ENCODE results near the gene ZNF334. TPM values are rescaled to one million over a fixed set of nuclear protein-coding genes. Genes with fewer than 3 reads are reported as not detected.

ZNF334 gene
- total RNA-seq, 4 donors from 2014 or later, result 1.3 to 19.6 (median 5.8) TPM

DNA sequence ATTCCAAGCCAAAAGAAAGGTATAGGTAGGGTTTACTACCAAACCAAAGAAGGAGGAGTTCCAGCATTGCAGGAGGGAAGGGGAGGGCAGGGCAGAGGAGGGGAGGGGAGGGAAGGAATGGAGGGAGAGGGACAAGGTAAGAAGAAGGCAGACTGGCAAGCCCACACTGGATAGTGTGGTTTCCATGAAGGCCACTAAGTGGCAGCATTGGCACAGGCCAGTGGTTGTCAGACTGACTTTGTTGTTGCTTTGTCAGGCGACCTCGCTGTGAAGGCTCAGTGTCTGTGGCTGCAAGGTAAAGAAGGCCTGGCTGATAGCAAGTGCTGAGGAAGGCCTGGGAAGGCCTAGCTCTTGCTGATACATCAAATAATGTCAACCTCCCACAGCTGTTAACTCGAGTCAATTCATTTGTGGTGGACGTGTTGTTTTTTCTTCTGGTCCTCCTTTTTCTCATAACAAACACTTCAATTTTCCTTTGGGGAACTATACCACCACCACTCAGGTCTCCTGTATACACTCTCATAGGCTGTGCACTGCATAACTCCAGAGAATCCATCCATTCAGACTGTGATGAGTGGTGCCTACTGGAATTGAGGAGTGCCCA is 7.7 kb upstream of the ZNF334 start:
- H3K27me3 ChIP-seq, result peaks cover 0 to 3% of the 10 kb centered on the region in 2 donors
- intact Hi-C loops (cut with DNase I; ENCODE audit: low total_unique reads), result no loop called here
- no peaks in the 10 kb centered on the region for H3K4me1 ChIP-seq
- TF ChIP-seq, protein P1, sequence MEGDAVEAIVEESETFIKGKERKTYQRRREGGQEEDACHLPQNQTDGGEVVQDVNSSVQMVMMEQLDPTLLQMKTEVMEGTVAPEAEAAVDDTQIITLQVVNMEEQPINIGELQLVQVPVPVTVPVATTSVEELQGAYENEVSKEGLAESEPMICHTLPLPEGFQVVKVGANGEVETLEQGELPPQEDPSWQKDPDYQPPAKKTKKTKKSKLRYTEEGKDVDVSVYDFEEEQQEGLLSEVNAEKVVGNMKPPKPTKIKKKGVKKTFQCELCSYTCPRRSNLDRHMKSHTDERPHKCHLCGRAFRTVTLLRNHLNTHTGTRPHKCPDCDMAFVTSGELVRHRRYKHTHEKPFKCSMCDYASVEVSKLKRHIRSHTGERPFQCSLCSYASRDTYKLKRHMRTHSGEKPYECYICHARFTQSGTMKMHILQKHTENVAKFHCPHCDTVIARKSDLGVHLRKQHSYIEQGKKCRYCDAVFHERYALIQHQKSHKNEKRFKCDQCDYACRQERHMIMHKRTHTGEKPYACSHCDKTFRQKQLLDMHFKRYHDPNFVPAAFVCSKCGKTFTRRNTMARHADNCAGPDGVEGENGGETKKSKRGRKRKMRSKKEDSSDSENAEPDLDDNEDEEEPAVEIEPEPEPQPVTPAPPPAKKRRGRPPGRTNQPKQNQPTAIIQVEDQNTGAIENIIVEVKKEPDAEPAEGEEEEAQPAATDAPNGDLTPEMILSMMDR (IDR thresholded peaks at IDR 0.05), result peak in 1 of 4 experiments; percentile 45
- no peak for TF ChIP-seq POLR2A (IDR thresholded peaks at IDR 0.05)
- no peak for DNase-seq
- no peak overlapping the region for H3K4me3 ChIP-seq
- no peak overlapping the region for H3K27ac ChIP-seq
- no peaks in the 10 kb centered on the region for H3K9me3 ChIP-seq
- no peaks in the 10 kb centered on the region for H3K36me3 ChIP-seq

DNA sequence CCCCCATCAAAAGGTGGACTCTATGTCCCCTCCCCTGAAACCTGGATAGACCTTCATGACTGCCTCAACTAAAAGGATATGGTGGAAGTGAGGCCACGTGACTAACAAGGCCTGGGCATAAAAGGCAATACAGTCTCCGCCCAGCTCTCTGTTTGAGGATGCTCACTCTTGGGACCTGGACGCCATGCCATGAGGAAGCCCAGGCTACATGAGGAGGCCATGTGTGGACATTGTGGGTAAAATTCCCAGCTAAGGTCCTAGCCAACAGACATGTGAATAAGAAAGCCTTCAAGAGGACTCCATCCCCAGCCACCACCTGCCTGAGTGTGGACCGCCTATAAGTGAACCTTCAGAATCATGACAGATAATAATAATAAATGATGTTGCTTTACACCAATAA is 7.2 kb upstream of the ZNF334 start:
- intact Hi-C loops (cut with DNase I; ENCODE audit: low total_unique reads), result no loop called here
- no peak for DNase-seq
- H3K4me3 ChIP-seq, result no peak overlapping the region
- no peak overlapping the region for H3K27ac ChIP-seq
- H3K9me3 ChIP-seq, result no peaks in the 10 kb centered on the region
- TF ChIP-seq POLR2A (IDR thresholded peaks at IDR 0.05), result no peak
- TF ChIP-seq, protein P1 (IDR thresholded peaks at IDR 0.05), result no peak
- H3K36me3 ChIP-seq, result no peaks in the 10 kb centered on the region
- peaks cover 0 to 3% of the 10 kb centered on the region in 2 donors for H3K27me3 ChIP-seq
- no peaks in the 10 kb centered on the region for H3K4me1 ChIP-seq

DNA sequence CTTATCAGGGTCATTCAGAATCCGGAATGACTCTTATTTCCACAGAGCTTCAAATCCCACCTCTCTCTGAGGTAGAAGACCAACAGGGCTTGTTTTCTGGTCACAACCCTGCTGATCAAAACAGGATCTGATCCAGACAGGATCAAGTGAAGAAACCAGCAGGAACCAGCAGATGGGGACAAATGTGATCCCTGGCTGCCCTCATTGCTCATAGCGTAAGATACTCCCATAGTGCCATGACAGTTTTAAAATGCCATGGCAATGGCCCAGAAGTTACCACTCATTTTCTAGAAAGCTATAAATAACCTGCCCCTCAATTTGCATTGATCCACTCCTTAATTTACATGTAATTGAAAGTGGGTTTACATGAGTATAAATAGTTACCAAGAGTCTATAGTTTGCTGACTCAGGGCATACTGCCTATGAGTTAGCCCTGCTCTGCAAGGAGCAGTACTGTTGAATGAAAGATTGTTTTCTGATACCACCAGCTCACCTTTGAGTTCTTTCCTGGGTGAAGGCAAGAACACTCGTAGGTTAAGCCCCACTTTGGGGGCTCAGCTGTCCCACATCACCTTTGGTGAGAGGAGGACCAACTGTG is 6.2 kb upstream of the ZNF334 start:
- no peaks in the 10 kb centered on the region for H3K4me1 ChIP-seq
- H3K9me3 ChIP-seq, result no peaks in the 10 kb centered on the region
- H3K36me3 ChIP-seq, result no peaks in the 10 kb centered on the region
- H3K4me3 ChIP-seq, result no peak overlapping the region
- no peak for DNase-seq
- intact Hi-C loops (cut with DNase I; ENCODE audit: low total_unique reads), result no loop called here
- peaks cover 0 to 3% of the 10 kb centered on the region in 2 donors for H3K27me3 ChIP-seq
- TF ChIP-seq, protein P1 (IDR thresholded peaks at IDR 0.05), result no peak
- TF ChIP-seq POLR2A (IDR thresholded peaks at IDR 0.05), result no peak
- no peak overlapping the region for H3K27ac ChIP-seq

DNA sequence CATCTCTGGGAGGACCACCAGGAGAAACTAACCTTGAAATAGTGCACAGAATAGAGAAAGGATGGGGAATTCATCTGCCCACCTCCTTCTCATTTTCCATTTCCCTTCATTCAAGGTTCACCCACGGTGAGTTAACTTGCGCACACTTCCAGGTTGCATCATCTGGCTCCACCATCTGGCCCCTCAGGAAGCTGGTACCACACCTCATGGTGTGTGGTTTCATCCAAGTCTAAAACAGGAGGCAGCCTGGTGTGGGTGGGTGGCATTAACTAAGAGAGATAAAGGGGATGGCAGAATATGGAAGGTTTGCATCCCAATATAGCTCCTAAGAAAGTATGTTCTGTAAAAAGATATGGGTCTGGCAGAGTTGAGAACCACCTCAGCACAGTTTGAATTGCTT is 3.8 kb downstream of the ZNF334 start:
- TF ChIP-seq, protein P1 (IDR thresholded peaks at IDR 0.05), result no peak
- no peak for TF ChIP-seq POLR2A (IDR thresholded peaks at IDR 0.05)
- no peak overlapping the region for H3K4me3 ChIP-seq
- H3K27ac ChIP-seq, result no peak overlapping the region
- DNase-seq, result no peak
- no peaks in the 10 kb centered on the region for H3K4me1 ChIP-seq
- intact Hi-C loops (cut with DNase I; ENCODE audit: low total_unique reads), result no loop called here
- no peaks in the 10 kb centered on the region for H3K36me3 ChIP-seq
- no peaks in the 10 kb centered on the region for H3K9me3 ChIP-seq
- no peaks in the 10 kb centered on the region for H3K27me3 ChIP-seq

DNA sequence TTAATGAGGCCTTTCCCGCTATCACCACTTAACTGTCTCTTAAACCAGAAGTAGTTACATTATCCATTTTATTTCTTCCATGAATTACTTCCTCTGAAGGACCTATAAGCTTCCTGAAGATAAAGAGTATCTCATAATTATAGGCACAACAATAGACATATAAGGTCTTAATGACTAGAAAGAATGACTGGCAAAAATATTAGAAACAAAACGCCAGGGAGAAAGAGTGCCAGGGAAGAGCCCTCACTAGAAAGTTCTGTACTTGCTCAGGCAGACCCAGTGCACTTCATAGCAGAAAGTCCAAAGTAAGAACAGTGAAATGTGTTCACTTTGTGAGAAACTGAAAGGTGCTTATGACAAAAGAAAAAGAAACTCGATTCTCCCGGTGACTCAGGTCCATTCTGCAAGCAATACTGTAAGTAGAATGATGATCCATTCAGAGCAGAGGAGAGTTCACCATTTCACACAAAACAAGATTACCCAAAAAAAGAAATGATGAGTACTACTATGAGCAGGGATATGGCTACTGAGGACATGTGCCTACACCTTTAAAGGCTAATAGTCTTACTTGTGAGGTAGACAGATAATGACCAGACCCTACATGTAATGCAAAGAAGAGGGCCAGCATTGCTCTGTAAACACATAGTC is 5.5 kb downstream of the ZNF334 start:
- Histone ChIP-seq H3K36me3 (no peaks in the 10 kb centered on the region), H3K9me3 (no peaks in the 10 kb centered on the region), H3K4me1 (no peaks in the 10 kb centered on the region), H3K27ac (no peak overlapping the region), H3K4me3 (no peak overlapping the region), H3K27me3 (no peaks in the 10 kb centered on the region)
- TF ChIP-seq, protein P1 (IDR thresholded peaks at IDR 0.05), result no peak
- no peak for TF ChIP-seq POLR2A (IDR thresholded peaks at IDR 0.05)
- intact Hi-C loops (cut with DNase I; ENCODE audit: low total_unique reads), result no loop called here
- no peak for DNase-seq

Measured in uterus (tissue), 4 donors.